Neural cell (in vitro differentiated cells): Measurements from ENCODE around the gene ERN2. TPM values are rescaled to one million over a fixed set of nuclear protein-coding genes. Genes with fewer than 3 reads are reported as not detected.

Experiments used
- H2AFZ ChIP-seq: fragments of 200-600, 300-800 bp; sonication (generic), shearing (Covaris generic); 2 replicates; pipeline ENCODE4 v1.6.0; 2014; ENCODE audit warnings: low read depth, mild to moderate bottlenecking, antibody characterized with exemption, low read length, moderate library complexity
- H3F3A ChIP-seq: fragments of 200-600 bp; shearing (Covaris generic); 2 replicates; pipeline ENCODE4 v1.6.1; 2016; ENCODE audit warnings: mild to moderate bottlenecking, moderate library complexity, mixed read lengths, antibody characterized with exemption, low read length; ENCODE audit not compliant: insufficient read depth, poor library complexity, severe bottlenecking
- H3K27ac ChIP-seq: fragments of 200-600, 300-800 bp; sonication (generic), shearing (Covaris generic); 2 replicates; pipeline ENCODE4 v1.5.1; 2014; ENCODE audit warnings: mild to moderate bottlenecking, low read length, moderate library complexity
- H3K27me3 ChIP-seq: fragments of 300-800, 200-600 bp; sonication (generic), shearing (Covaris generic); 2 replicates; pipeline ENCODE4 v1.6.0; 2014; ENCODE audit warnings: mild to moderate bottlenecking, low read depth, low read length, moderate library complexity; ENCODE audit not compliant: insufficient read depth
- H3K36me3 ChIP-seq: fragments of 300-800, 200-600 bp; sonication (generic), shearing (Covaris generic); 2 replicates; pipeline ENCODE4 v1.5.1; 2014; ENCODE audit warnings: mild to moderate bottlenecking, antibody characterized with exemption, low read length, moderate library complexity; ENCODE audit not compliant: insufficient read depth
- H3K4me2 ChIP-seq: fragments of 300-800, 200-600 bp; sonication (generic), shearing (Covaris generic); 2 replicates; pipeline ENCODE4 v1.6.0; 2014; ENCODE audit warnings: mild to moderate bottlenecking, low read length
- H3K4me3 ChIP-seq: fragments of 300-800, 200-600 bp; sonication (generic), shearing (Covaris generic); 2 replicates; pipeline ENCODE4 v1.5.1; 2014; ENCODE audit warnings: mild to moderate bottlenecking, low read length, moderate library complexity
- H3K79me2 ChIP-seq: fragments of 200-600 bp; shearing (Covaris generic); replicated peaks from 2 replicates; pipeline ENCODE4 v1.6.0; 2014; ENCODE audit warnings: mild to moderate bottlenecking, low read length, moderate library complexity; ENCODE audit not compliant: insufficient read depth
- H3K9ac ChIP-seq: fragments of 300-800, 200-600 bp; sonication (generic), shearing (Covaris generic); 2 replicates; pipeline ENCODE4 v1.6.1; 2016; ENCODE audit warnings: mild to moderate bottlenecking, low read length, mixed read lengths
- H3K9me2 ChIP-seq: fragments of 200-600 bp; shearing (Covaris generic); 2 replicates; pipeline ENCODE4 v1.6.1; 2016; ENCODE audit warnings: mild to moderate bottlenecking, low read length, mixed read lengths; ENCODE audit not compliant: insufficient read depth
- H3K9me3 ChIP-seq: fragments of 200-600, 300-800 bp; sonication (generic), shearing (Covaris generic); 2 replicates; pipeline ENCODE4 v1.6.1; 2016; ENCODE audit warnings: mild to moderate bottlenecking, mixed run types, low read length, moderate library complexity, mixed read lengths
- H4K20me1 ChIP-seq: fragments of 200-600 bp; shearing (Covaris generic); 2 replicates; pipeline ENCODE4 v1.6.1; 2016; ENCODE audit warnings: mild to moderate bottlenecking, mixed run types; ENCODE audit not compliant: insufficient read depth
- EP300 ChIP-seq: fragments of 450-650 bp; conservative IDR thresholded peaks from 2 replicates; pipeline ENCODE4 v1.6.1; 2014; ENCODE audit warnings: antibody characterized with exemption, mild to moderate bottlenecking, moderate library complexity; ENCODE audit not compliant: poor library complexity, severe bottlenecking
- EZH2 ChIP-seq: fragments of 200-600, 300-800 bp; shearing (Covaris generic), sonication (generic); IDR thresholded peaks from 2 replicates; pipeline ENCODE4 v1.6.1; 2014; ENCODE audit warnings: antibody characterized with exemption, low read length, borderline replicate concordance, mild to moderate bottlenecking; ENCODE audit not compliant: insufficient read depth, poor library complexity, severe bottlenecking
- MXI1 ChIP-seq: fragments of 450-650 bp; conservative IDR thresholded peaks from 2 replicates; pipeline ENCODE4 v1.6.1; 2014; ENCODE audit warnings: antibody characterized with exemption, mild to moderate bottlenecking; ENCODE audit not compliant: poor library complexity, severe bottlenecking
- POLR2AphosphoS5 ChIP-seq: IDR thresholded peaks from 2 replicates; pipeline ENCODE4 v1.6.1; 2012
- RAD21 ChIP-seq: fragments of 450-650 bp; conservative IDR thresholded peaks from 2 replicates; pipeline ENCODE4 v1.6.1; 2014; ENCODE audit warnings: antibody characterized with exemption, mild to moderate bottlenecking, moderate library complexity
- REST ChIP-seq: IDR thresholded peaks from 2 replicates; pipeline ENCODE4 v1.6.1; 2012; ENCODE audit warnings: borderline replicate concordance
- SMC3 ChIP-seq: fragments of 450-650 bp; conservative IDR thresholded peaks from 2 replicates; pipeline ENCODE4 v1.6.1; 2014; ENCODE audit warnings: antibody characterized with exemption, mild to moderate bottlenecking, moderate library complexity; ENCODE audit not compliant: poor library complexity
- TAF1 ChIP-seq: IDR thresholded peaks from 2 replicates; pipeline ENCODE4 v1.6.1; 2012; ENCODE audit warnings: low read depth
- polyA plus RNA-seq: library from polyadenylated mRNA; depleted of rRNA; stranded (reverse); fragments of >200 nt; gene quantifications from 2 replicates; pipeline ENCODE4 v1.2.3, GENCODE V29; 2014
- TF ChIP-seq, protein P1 (sequence below): fragments of 450-650 bp; IDR thresholded peaks from 2 replicates; pipeline ENCODE4 v1.5.1; 2014; ENCODE audit warnings: antibody characterized with exemption, mild to moderate bottlenecking, moderate library complexity; ENCODE audit not compliant: poor library complexity, severe bottlenecking

Gene ERN2
- polyA plus RNA-seq, 1 donor from 2014 or later = not detected

DNA sequence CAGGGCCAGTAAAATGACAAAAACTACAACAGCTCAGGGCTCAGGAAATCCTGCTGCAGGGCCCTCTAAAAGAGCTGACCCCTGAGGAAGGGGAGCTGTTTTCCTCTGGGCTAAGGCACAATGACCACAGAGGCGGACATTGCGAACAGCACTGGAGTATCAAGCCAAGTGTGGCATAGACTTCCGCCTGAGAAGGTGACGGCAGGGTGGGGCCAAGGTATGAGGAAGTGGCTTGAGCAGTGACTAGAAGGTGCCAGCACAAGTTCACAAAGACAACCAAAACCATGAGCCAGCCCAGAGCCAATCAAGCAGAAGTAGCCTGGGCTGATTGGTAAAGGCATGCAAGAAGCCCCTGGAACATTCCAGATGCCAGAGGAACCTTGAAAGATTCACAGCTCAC, 13.9 kb downstream of the ERN2 start:
- TF ChIP-seq SMC3 (no peak), REST (no peak), RAD21 (no peak), POLR2AphosphoS5 (no peak), TAF1 (no peak), MXI1 (no peak), EZH2 (no peak), EP300 (no peak)
- TF ChIP-seq, protein P1, sequence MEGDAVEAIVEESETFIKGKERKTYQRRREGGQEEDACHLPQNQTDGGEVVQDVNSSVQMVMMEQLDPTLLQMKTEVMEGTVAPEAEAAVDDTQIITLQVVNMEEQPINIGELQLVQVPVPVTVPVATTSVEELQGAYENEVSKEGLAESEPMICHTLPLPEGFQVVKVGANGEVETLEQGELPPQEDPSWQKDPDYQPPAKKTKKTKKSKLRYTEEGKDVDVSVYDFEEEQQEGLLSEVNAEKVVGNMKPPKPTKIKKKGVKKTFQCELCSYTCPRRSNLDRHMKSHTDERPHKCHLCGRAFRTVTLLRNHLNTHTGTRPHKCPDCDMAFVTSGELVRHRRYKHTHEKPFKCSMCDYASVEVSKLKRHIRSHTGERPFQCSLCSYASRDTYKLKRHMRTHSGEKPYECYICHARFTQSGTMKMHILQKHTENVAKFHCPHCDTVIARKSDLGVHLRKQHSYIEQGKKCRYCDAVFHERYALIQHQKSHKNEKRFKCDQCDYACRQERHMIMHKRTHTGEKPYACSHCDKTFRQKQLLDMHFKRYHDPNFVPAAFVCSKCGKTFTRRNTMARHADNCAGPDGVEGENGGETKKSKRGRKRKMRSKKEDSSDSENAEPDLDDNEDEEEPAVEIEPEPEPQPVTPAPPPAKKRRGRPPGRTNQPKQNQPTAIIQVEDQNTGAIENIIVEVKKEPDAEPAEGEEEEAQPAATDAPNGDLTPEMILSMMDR = no peak
- no peaks in the 10 kb centered on the region for H3K9me3 ChIP-seq
- no peaks in the 10 kb centered on the region for H3K9me2 ChIP-seq
- no peaks in the 10 kb centered on the region for H3K27me3 ChIP-seq
- no peak overlapping the region for H3K4me3 ChIP-seq
- H3K79me2 ChIP-seq = no peaks in the 10 kb centered on the region
- H3K27ac ChIP-seq = no peak overlapping the region
- no peaks in the 10 kb centered on the region for H3F3A ChIP-seq
- no peak overlapping the region for H3K4me2 ChIP-seq
- no peak overlapping the region for H3K9ac ChIP-seq
- no peaks in the 10 kb centered on the region for H3K36me3 ChIP-seq
- no peaks in the 10 kb centered on the region for H4K20me1 ChIP-seq
- H2AFZ ChIP-seq = no peak overlapping the region

- H3K9me3 ChIP-seq = no peaks in the 10 kb centered on the region
- no peaks in the 10 kb centered on the region for H3K27me3 ChIP-seq
- no peaks in the 10 kb centered on the region for H4K20me1 ChIP-seq
- H3K27ac ChIP-seq = no peak overlapping the region
- TF ChIP-seq REST (no peak), RAD21 (no peak), EP300 (no peak), EZH2 (no peak), SMC3 (no peak)
- TF ChIP-seq, protein P1 = no peak
- H3K36me3 ChIP-seq = no peaks in the 10 kb centered on the region
- no peak overlapping the region for H3K4me3 ChIP-seq
- no peaks in the 10 kb centered on the region for H3K9me2 ChIP-seq
- no peak overlapping the region for H3K9ac ChIP-seq
- no peak overlapping the region for H3K4me2 ChIP-seq
- no peaks in the 10 kb centered on the region for H3F3A ChIP-seq
- H2AFZ ChIP-seq = no peak overlapping the region
- no peaks in the 10 kb centered on the region for H3K79me2 ChIP-seq
These were observed 17.3 kb downstream of the ERN2 start for GRCh38 chr16:23695756-23696155.
